GM23248 (cell line): ENCODE data around the gene KRT27. TPM values are rescaled to one million over a fixed set of nuclear protein-coding genes. Genes with fewer than 3 reads are reported as not detected.

Source experiments
- DNase-seq: peaks from one replicate; pipeline ENCODE4 v3.0.0-alpha.2; 2015
- H2AFZ ChIP-seq: fragments of 200-600 bp; sonication (generic); 2 replicates; pipeline ENCODE4 v1.6.1; 2016; ENCODE audit warnings: antibody characterized with exemption
- H3F3A ChIP-seq: fragments of 200-600 bp; sonication (generic); 2 replicates; pipeline ENCODE4 v1.6.1; 2016; ENCODE audit warnings: mild to moderate bottlenecking, antibody characterized with exemption, mixed run types; ENCODE audit not compliant: insufficient read depth
- H3K27ac ChIP-seq: fragments of 200-600 bp; sonication (generic); 2 replicates; pipeline ENCODE4 v1.5.1; 2016; ENCODE audit warnings: mild to moderate bottlenecking
- H3K27me3 ChIP-seq: fragments of 200-600 bp; sonication (generic); replicated peaks from 2 replicates; pipeline ENCODE4 v1.6.1; 2016; ENCODE audit warnings: mild to moderate bottlenecking; ENCODE audit not compliant: insufficient read depth
- H3K36me3 ChIP-seq: fragments of 200-600 bp; sonication (generic); 2 replicates; pipeline ENCODE4 v1.6.1; 2016; ENCODE audit warnings: low read depth, mild to moderate bottlenecking
- H3K4me1 ChIP-seq: fragments of 200-600 bp; sonication (generic); 2 replicates; pipeline ENCODE4 v1.6.1; 2016; ENCODE audit warnings: mild to moderate bottlenecking; ENCODE audit not compliant: insufficient read depth
- H3K4me2 ChIP-seq: fragments of 200-600 bp; sonication (generic); one replicate; pipeline ENCODE4 v1.6.1; 2016; ENCODE audit warnings: mild to moderate bottlenecking; ENCODE audit not compliant: unreplicated experiment
- H3K4me3 ChIP-seq: fragments of 200-600 bp; sonication (generic); 2 replicates; pipeline ENCODE4 v1.5.1; 2016; ENCODE audit warnings: mild to moderate bottlenecking
- H3K79me2 ChIP-seq: fragments of 200-600 bp; sonication (generic); 2 replicates; pipeline ENCODE4 v1.6.1; 2016; ENCODE audit warnings: mild to moderate bottlenecking; ENCODE audit not compliant: insufficient read depth
- H3K9ac ChIP-seq: fragments of 200-600 bp; sonication (generic); 2 replicates; pipeline ENCODE4 v1.6.1; 2016; ENCODE audit warnings: mild to moderate bottlenecking
- H3K9me2 ChIP-seq: fragments of 200-600 bp; sonication (generic); 2 replicates; pipeline ENCODE4 v1.6.1; 2016; ENCODE audit warnings: mixed run types, mild to moderate bottlenecking, moderate library complexity; ENCODE audit not compliant: insufficient read depth
- H3K9me3 ChIP-seq: fragments of 200-600 bp; sonication (generic); one replicate; pipeline ENCODE4 v1.6.1; 2017; ENCODE audit warnings: low read depth
- H4K20me1 ChIP-seq: fragments of 200-600 bp; sonication (generic); 2 replicates; pipeline ENCODE4 v1.6.0; 2016; ENCODE audit not compliant: insufficient read depth
- EZH2 ChIP-seq: fragments of 200-600 bp; sonication (generic); IDR thresholded peaks from 2 replicates; pipeline ENCODE4 v1.6.1; 2018; ENCODE audit warnings: antibody characterized with exemption, mild to moderate bottlenecking; ENCODE audit not compliant: insufficient read depth, poor library complexity, severe bottlenecking
- EZH2phosphoT487 ChIP-seq: fragments of 200-600 bp; sonication (generic); IDR thresholded peaks from 2 replicates; pipeline ENCODE4 v1.6.1; 2018; ENCODE audit warnings: antibody characterized with exemption, moderate library complexity, mild to moderate bottlenecking, low read depth; ENCODE audit not compliant: insufficient read depth
- WGBS, 2 experiments: methylation state at CpG; one replicate each; pipeline ENCODE4 v1.1.6; 2015 to 2017; ENCODE audit warnings: low lambda C conversion rate in 2 of 2, low coverage in 1 of 2; ENCODE audit errors: missing lambda C conversion rate in 2 of 2; 5-methylcytosine and 5-hydroxymethylcytosine counted together
- in situ Hi-C: fragments of 300-500 bp; cut with MboI; formaldehyde crosslinking; loops from 2 replicates; pipeline ENCODE4 v1.15.0; 2020
- polyA plus RNA-seq: library from polyadenylated mRNA; unstranded; fragments of >200 nt; fragmentation: Nextera tagmentation; extraction: Ambion mirVana; gene quantifications from 2 replicates; pipeline ENCODE4 v1.2.1, GENCODE V29; 2016
- total RNA-seq: library from RNA; depleted of rRNA; stranded (reverse); fragments of >200 nt; shearing (Covaris generic); gene quantifications from 2 replicates; pipeline ENCODE4 v1.2.3, GENCODE V29; 2014; rRNA removed

The KRT27 gene
- total and polyA plus RNA-seq, 2 experiments from 2014 or later: not detected

DNA sequence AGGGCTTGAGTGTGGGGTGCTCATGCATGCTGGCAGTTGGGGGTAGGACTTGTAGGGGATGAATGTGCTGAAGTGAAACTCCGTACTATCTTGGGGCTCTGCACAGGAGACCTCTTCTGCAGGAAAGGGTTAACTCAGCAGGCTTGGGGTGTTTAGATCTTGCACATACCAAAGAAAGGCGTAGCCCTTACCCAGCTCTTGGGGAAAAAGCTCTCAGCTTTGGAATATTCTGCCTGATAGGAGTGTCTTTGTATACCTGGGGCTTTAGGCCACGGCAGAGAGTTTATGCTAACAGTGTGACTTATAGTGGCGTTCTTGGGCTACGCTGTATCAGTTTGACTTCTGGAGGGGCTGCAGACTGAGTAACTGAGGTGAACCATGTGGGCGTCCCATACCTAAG lies 48.3 kb downstream of the KRT27 start:
- no peak overlapping the region for H3K4me3 ChIP-seq
- 52 to 61% methylated on average over 6 of the region's 6 CpGs for WGBS, 2 experiments
- no peaks in the 10 kb centered on the region for H3F3A ChIP-seq
- no peaks in the 10 kb centered on the region for H3K36me3 ChIP-seq
- H2AFZ ChIP-seq: no peak overlapping the region
- H3K79me2 ChIP-seq: no peaks in the 10 kb centered on the region
- H3K9ac ChIP-seq: no peak overlapping the region
- no peak overlapping the region for H3K4me2 ChIP-seq
- no peaks in the 10 kb centered on the region for H3K9me3 ChIP-seq
- peaks cover 63% of the 10 kb centered on the region for H3K27me3 ChIP-seq
- in situ Hi-C loops: no loop called here
- H4K20me1 ChIP-seq: no peaks in the 10 kb centered on the region
- H3K4me1 ChIP-seq: no peaks in the 10 kb centered on the region
- TF ChIP-seq EZH2: no peak
- no peak for TF ChIP-seq EZH2phosphoT487
- DNase-seq: no peak
- H3K27ac ChIP-seq: no peak overlapping the region
- no peaks in the 10 kb centered on the region for H3K9me2 ChIP-seq

- in situ Hi-C loops: no loop called here
Observed at GRCh38 chr17:40730970-40731369, 51.4 kb downstream of the KRT27 start.

DNA sequence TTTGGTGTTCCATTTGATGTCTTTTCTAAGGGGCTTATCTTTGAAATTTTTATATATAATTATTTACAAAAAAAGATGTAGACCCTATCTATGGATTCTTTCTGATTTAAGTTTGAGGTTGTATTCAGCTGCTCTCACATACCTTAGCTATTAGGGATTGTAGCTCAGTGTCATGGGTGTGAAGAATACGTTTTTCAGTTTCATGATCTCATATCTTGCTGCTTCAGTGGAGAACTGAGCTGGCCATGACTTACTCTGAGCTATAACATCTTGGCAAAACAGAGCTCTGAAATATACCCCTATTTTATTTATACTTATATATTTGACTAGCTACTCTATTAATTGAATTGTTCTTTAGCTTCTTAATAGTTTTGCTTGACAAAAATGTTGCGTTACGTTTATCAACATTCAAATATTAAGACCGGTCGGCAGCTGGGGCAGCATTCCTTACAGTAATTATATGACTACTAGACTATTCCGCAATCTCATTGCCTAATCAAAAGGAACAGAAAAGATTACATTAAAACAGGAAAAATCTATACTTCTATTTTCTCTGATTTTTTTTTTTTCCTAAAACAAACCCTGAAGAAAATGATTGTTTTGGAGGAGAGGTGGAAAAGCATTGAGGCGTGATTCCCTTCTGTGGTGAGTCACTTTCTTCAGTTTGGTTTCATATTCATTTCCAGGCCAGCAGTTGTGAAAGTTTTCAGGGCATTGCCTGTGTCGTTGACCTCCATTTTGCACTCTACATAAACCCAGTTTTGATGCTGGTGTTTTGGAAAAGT lies 54.7 kb downstream of the KRT27 start:
- H3K27ac ChIP-seq: no peak overlapping the region
- peaks cover 25% of the 10 kb centered on the region for H3K27me3 ChIP-seq
- 50 to 53% methylated on average over 8 of the region's 8 CpGs for WGBS, 2 experiments
- H2AFZ ChIP-seq: no peak overlapping the region
- peak; percentile 61 for DNase-seq
- no peak overlapping the region for H3K4me3 ChIP-seq
- H3K79me2 ChIP-seq: no peaks in the 10 kb centered on the region
- H3K4me1 ChIP-seq: no peaks in the 10 kb centered on the region
- TF ChIP-seq EZH2phosphoT487: no peak
- TF ChIP-seq EZH2: no peak
- no peak overlapping the region for H3K9ac ChIP-seq
- no peaks in the 10 kb centered on the region for H3F3A ChIP-seq
- no peaks in the 10 kb centered on the region for H3K36me3 ChIP-seq
- in situ Hi-C loops: no loop called here
- H4K20me1 ChIP-seq: no peaks in the 10 kb centered on the region
- H3K9me3 ChIP-seq: no peaks in the 10 kb centered on the region
- no peak overlapping the region for H3K4me2 ChIP-seq
- H3K9me2 ChIP-seq: no peaks in the 10 kb centered on the region

More at GRCh38 chr17:40730970-40731369, 51.4 kb downstream of the KRT27 start:
- Histone ChIP-seq H3K27me3 (peaks cover 38% of the 10 kb centered on the region), H3K9me2 (no peaks in the 10 kb centered on the region), H4K20me1 (no peaks in the 10 kb centered on the region), H3K4me1 (no peaks in the 10 kb centered on the region), H2AFZ (no peak overlapping the region), H3K4me3 (no peak overlapping the region), H3F3A (no peaks in the 10 kb centered on the region), H3K9me3 (no peaks in the 10 kb centered on the region), H3K4me2 (no peak overlapping the region), H3K79me2 (no peaks in the 10 kb centered on the region), H3K27ac (no peak overlapping the region), H3K9ac (no peak overlapping the region), H3K36me3 (no peaks in the 10 kb centered on the region)
- DNase-seq: no peak
- WGBS, 2 experiments: 0 to 17% methylated on average over 1 of the region's 1 CpG
- TF ChIP-seq EZH2 (no peak), EZH2phosphoT487 (no peak)

DNA sequence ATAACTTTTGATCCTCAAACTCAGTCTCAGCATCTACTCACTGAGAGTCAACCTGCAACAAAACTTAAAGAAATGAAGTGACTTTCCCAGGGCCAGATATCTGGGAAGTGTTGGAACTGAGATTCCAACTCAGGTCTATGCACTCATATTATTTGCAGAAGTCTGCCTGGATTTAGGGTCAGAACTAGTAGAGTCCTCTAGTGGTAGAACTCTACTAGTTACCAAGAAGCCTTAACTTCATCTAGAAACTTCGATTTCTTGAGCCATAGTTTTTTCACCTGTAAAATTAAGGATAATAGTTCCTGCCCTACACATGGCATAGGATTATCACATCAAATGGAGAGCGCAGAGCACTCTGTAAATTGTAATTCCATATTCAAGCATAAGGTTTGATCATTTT lies 55.4 kb downstream of the KRT27 start:
- H3K9me3 ChIP-seq: no peaks in the 10 kb centered on the region
- no peak for TF ChIP-seq EZH2
- no peak for TF ChIP-seq EZH2phosphoT487
- peak; percentile 21 for DNase-seq
- WGBS, 2 experiments: 78% methylated on average over 2 of the region's 2 CpGs
- H2AFZ ChIP-seq: no peak overlapping the region
- H4K20me1 ChIP-seq: no peaks in the 10 kb centered on the region
- in situ Hi-C loops: no loop called here
- H3K36me3 ChIP-seq: no peaks in the 10 kb centered on the region
- H3K9ac ChIP-seq: no peak overlapping the region
- peaks cover 18% of the 10 kb centered on the region for H3K27me3 ChIP-seq
- no peak overlapping the region for H3K27ac ChIP-seq
- no peak overlapping the region for H3K4me3 ChIP-seq
- H3K79me2 ChIP-seq: no peaks in the 10 kb centered on the region
- H3K9me2 ChIP-seq: no peaks in the 10 kb centered on the region
- no peaks in the 10 kb centered on the region for H3F3A ChIP-seq
- no peaks in the 10 kb centered on the region for H3K4me1 ChIP-seq
- H3K4me2 ChIP-seq: no peak overlapping the region

Other genes with a start within 250 kb of the KRT27 start
- gene CCR7, start 217.1 kb downstream of the KRT27 start, total RNA-seq: not detected in 2 replicates
- 0.68 and 1.2 TPM in 2 replicates for gene CCR7, start 217.1 kb downstream of the KRT27 start, polyA plus RNA-seq
- gene SMARCE1, start 134.7 kb downstream of the KRT27 start, total RNA-seq: 67.4 and 75.8 TPM in 2 replicates
- gene SMARCE1, start 134.7 kb downstream of the KRT27 start, polyA plus RNA-seq: 133 and 144 TPM in 2 replicates
- gene KRT222, start 117.4 kb downstream of the KRT27 start, total RNA-seq: not detected in 2 replicates
- not detected in 2 replicates for gene KRT222, start 117.4 kb downstream of the KRT27 start, polyA plus RNA-seq
- gene KRT24, start 78.8 kb downstream of the KRT27 start, total RNA-seq: not detected in 2 replicates
- gene KRT24, start 78.8 kb downstream of the KRT27 start, polyA plus RNA-seq: not detected in 2 replicates
- gene KRT25, start 27.2 kb downstream of the KRT27 start, total RNA-seq: not detected in 2 replicates
- not detected in 2 replicates for gene KRT25, start 27.2 kb downstream of the KRT27 start, polyA plus RNA-seq
- gene KRT26, start 10.3 kb downstream of the KRT27 start, total RNA-seq: not detected in 2 replicates
- not detected in 2 replicates for gene KRT26, start 10.3 kb downstream of the KRT27 start, polyA plus RNA-seq
- not detected in 2 replicates for gene KRT28, start 17.4 kb upstream of the KRT27 start, total RNA-seq
- gene KRT28, start 17.4 kb upstream of the KRT27 start, polyA plus RNA-seq: not detected in 2 replicates
- 21.8 and 23.3 TPM in 2 replicates for gene KRT10, start 40.1 kb upstream of the KRT27 start, total RNA-seq
- 141 and 145 TPM in 2 replicates for gene KRT10, start 40.1 kb upstream of the KRT27 start, polyA plus RNA-seq
- gene KRT12, start 84.7 kb upstream of the KRT27 start, total RNA-seq: not detected in 2 replicates
- not detected in 2 replicates for gene KRT12, start 84.7 kb upstream of the KRT27 start, polyA plus RNA-seq
- gene KRT20, start 102.7 kb upstream of the KRT27 start, total RNA-seq: not detected in 2 replicates
- not detected in 2 replicates for gene KRT20, start 102.7 kb upstream of the KRT27 start, polyA plus RNA-seq
- gene KRT23, start 155.1 kb upstream of the KRT27 start, total RNA-seq: not detected in 2 replicates
- gene KRT23, start 155.1 kb upstream of the KRT27 start, polyA plus RNA-seq: 0.13 TPM in 1 of 2 replicates, not detected in the other
- not detected in 2 replicates for gene KRT39, start 184.4 kb upstream of the KRT27 start, total RNA-seq
- gene KRT39, start 184.4 kb upstream of the KRT27 start, polyA plus RNA-seq: not detected in 2 replicates
- gene KRT40, start 201.8 kb upstream of the KRT27 start, total RNA-seq: not detected in 2 replicates
- not detected in 2 replicates for gene KRT40, start 201.8 kb upstream of the KRT27 start, polyA plus RNA-seq
- not detected in 2 replicates for gene KRTAP3-3, start 211.6 kb upstream of the KRT27 start, total RNA-seq
- not detected in 2 replicates for gene KRTAP3-3, start 211.6 kb upstream of the KRT27 start, polyA plus RNA-seq
- not detected in 2 replicates for gene KRTAP3-2, start 217.4 kb upstream of the KRT27 start, total RNA-seq
- gene KRTAP3-2, start 217.4 kb upstream of the KRT27 start, polyA plus RNA-seq: not detected in 2 replicates
- gene KRTAP3-1, start 226.6 kb upstream of the KRT27 start, total RNA-seq: not detected in 2 replicates
- not detected in 2 replicates for gene KRTAP3-1, start 226.6 kb upstream of the KRT27 start, polyA plus RNA-seq
- gene KRTAP1-5, start 244.7 kb upstream of the KRT27 start, total RNA-seq: 49.2 and 64.1 TPM in 2 replicates
- gene KRTAP1-5, start 244.7 kb upstream of the KRT27 start, polyA plus RNA-seq: 127 and 134 TPM in 2 replicates
- not detected in 2 replicates for gene KRTAP1-4, start 247.6 kb upstream of the KRT27 start, total RNA-seq
- not detected in 2 replicates for gene KRTAP1-4, start 247.6 kb upstream of the KRT27 start, polyA plus RNA-seq